ENCODE measurements around the gene LSM2. TPM values are rescaled to one million over a fixed set of nuclear protein-coding genes. Genes with fewer than 3 reads are reported as not detected.
A peak's percentile ranks its signal among the peaks of the same experiment; 100 is the strongest.

LSM2 gene
- total and polyA plus RNA-seq, 9 of the 15 experiments (the other 6 are each of a cell fraction or from before 2014, with no cell fraction given): 154 to 407 (median 223) TPM

DNA sequence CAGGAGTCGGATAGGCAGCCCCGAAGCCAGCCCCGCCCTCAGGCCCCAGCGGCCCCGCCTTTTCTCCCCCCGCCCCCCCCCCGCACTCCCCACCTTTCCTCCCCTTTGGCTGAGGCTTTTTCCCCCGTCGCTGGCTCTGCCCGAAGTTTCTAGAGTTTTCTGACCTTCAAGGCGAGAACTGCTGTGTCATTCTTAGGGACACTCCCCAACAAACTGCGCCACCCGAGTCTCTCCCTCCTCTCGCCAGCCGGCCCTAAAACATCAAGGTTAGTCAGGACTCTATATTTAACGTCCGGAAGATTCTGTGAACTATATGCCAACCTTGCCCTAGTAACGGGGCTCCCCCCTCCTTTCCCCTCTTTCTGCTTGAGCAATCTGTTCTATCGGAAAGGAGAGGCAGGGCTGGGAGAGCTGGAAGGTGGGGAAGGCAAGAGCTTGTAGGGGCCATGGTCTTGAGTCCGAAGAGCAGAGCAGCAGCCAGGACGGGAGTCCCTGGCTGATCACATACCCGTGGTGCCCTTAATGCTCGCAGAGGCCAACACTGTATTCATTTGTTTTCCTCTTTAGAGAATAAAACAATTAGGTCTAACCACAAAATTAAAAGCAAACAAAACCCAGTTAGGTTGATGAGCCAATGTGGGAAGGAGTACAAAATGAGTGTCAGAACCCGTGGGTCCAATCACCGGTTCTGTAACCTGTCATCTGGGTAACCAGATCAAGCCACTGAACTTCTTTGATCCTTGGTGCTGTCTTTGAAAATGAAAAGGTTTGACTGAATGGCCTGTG, 15.5 kb upstream of the LSM2 start (continued):
- TF ChIP-seq ASH1L (IDR thresholded peaks at IDR 0.05; ENCODE audit: borderline replicate concordance, low read depth, partially characterized antibody): no peak
- TF ChIP-seq, protein P1, sequence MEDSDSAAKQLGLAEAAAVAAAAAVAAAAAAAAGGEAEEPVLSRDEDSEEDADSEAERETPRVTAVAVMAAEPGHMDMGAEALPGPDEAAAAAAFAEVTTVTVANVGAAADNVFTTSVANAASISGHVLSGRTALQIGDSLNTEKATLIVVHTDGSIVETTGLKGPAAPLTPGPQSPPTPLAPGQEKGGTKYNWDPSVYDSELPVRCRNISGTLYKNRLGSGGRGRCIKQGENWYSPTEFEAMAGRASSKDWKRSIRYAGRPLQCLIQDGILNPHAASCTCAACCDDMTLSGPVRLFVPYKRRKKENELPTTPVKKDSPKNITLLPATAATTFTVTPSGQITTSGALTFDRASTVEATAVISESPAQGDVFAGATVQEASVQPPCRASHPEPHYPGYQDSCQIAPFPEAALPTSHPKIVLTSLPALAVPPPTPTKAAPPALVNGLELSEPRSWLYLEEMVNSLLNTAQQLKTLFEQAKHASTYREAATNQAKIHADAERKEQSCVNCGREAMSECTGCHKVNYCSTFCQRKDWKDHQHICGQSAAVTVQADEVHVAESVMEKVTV (CRISPR knock-in tag; IDR thresholded peaks at IDR 0.05): no peak
- no peak for TF ChIP-seq MEF2A (IDR thresholded peaks at IDR 0.05; ENCODE audit: control insufficient read depth, low read depth, low read length)
- peak; percentile 41; the same call in 1 of the 2 replicates for TF ChIP-seq HDAC2 (IDR thresholded peaks at IDR 0.05)
- TF ChIP-seq POLR2AphosphoS5 (IDR thresholded peaks at IDR 0.05; ENCODE audit: control insufficient read depth, insufficient read depth, low read depth, low read length): peak; percentile 92
- TF ChIP-seq SIRT6 (IDR thresholded peaks at IDR 0.05; ENCODE audit: low read depth, low read length): peak; percentile 76
- no peak for TF ChIP-seq ZNF699 (CRISPR knock-in tag; IDR thresholded peaks at IDR 0.05; ENCODE audit: insufficient replicate concordance)
- TF ChIP-seq L3MBTL2 (IDR thresholded peaks at IDR 0.05): no peak
- TF ChIP-seq, protein P2, sequence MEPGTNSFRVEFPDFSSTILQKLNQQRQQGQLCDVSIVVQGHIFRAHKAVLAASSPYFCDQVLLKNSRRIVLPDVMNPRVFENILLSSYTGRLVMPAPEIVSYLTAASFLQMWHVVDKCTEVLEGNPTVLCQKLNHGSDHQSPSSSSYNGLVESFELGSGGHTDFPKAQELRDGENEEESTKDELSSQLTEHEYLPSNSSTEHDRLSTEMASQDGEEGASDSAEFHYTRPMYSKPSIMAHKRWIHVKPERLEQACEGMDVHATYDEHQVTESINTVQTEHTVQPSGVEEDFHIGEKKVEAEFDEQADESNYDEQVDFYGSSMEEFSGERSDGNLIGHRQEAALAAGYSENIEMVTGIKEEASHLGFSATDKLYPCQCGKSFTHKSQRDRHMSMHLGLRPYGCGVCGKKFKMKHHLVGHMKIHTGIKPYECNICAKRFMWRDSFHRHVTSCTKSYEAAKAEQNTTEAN (CRISPR knock-in tag; IDR thresholded peaks at IDR 0.05): peak; percentile 47; the same call in 1 of the 2 replicates
- peak; percentile 68; the same call in 1 of the 2 replicates for TF ChIP-seq KLF6 (CRISPR knock-in tag; IDR thresholded peaks at IDR 0.05; ENCODE audit: borderline replicate concordance)
- TF ChIP-seq YBX1 (IDR thresholded peaks at IDR 0.05): no peak
- TF ChIP-seq, protein P3, sequence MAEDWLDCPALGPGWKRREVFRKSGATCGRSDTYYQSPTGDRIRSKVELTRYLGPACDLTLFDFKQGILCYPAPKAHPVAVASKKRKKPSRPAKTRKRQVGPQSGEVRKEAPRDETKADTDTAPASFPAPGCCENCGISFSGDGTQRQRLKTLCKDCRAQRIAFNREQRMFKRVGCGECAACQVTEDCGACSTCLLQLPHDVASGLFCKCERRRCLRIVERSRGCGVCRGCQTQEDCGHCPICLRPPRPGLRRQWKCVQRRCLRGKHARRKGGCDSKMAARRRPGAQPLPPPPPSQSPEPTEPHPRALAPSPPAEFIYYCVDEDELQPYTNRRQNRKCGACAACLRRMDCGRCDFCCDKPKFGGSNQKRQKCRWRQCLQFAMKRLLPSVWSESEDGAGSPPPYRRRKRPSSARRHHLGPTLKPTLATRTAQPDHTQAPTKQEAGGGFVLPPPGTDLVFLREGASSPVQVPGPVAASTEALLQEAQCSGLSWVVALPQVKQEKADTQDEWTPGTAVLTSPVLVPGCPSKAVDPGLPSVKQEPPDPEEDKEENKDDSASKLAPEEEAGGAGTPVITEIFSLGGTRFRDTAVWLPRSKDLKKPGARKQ (CRISPR knock-in tag; IDR thresholded peaks at IDR 0.05): no peak
- TF ChIP-seq CCAR2 (IDR thresholded peaks at IDR 0.05; ENCODE audit: low read depth, low read length): peak; percentile 73; the same call in 1 of the 2 replicates
- no peak for TF ChIP-seq TAF15 (IDR thresholded peaks at IDR 0.05; ENCODE audit: low read depth, low read length)
- TF ChIP-seq, protein P4, sequence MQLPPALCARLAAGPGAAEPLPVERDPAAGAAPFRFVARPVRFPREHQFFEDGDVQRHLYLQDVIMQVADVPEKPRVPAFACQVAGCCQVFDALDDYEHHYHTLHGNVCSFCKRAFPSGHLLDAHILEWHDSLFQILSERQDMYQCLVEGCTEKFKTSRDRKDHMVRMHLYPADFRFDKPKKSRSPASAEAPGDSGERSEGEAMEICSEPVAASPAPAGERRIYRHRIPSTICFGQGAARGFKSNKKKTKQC (CRISPR knock-in tag; IDR thresholded peaks at IDR 0.05): no peak
- TF ChIP-seq PYGO2 (tag; IDR thresholded peaks at IDR 0.05): no peak
- TF ChIP-seq ZNF717 (CRISPR knock-in tag; IDR thresholded peaks at IDR 0.05): 0 out of 2 replicates have a peak, but pooled peaks have one; percentile 45
- peak; percentile 61; the same call in 1 of the 2 replicates for TF ChIP-seq ETV1 (tag; conservative IDR thresholded peaks at IDR 0.05; ENCODE audit: low read depth)
- TF ChIP-seq ZNF24 (IDR thresholded peaks at IDR 0.05): no peak
- TF ChIP-seq ZC3H11A (IDR thresholded peaks at IDR 0.05; ENCODE audit: low read depth, low read length): no peak; the same call in 1 of the 2 replicates
- TF ChIP-seq IRF2 (CRISPR knock-in tag; IDR thresholded peaks at IDR 0.05): no peak
- no peak for TF ChIP-seq TAF9B (IDR thresholded peaks at IDR 0.05; ENCODE audit: partially characterized antibody)
- 0 out of 2 replicates have a peak, but pooled peaks have one; percentile 10 for TF ChIP-seq HEY1 (CRISPR knock-in tag; IDR thresholded peaks at IDR 0.05; ENCODE audit: borderline replicate concordance)
- TF ChIP-seq LCOR (CRISPR knock-in tag; IDR thresholded peaks at IDR 0.05): peak; percentile 29
